GM12878 (cell line): Measurements from ENCODE around the gene BMP2. TPM values are rescaled to one million over a fixed set of nuclear protein-coding genes. Genes with fewer than 3 reads are reported as not detected.

Source experiments
- BRCA1 ChIP-seq: IDR thresholded peaks from 2 replicates; pipeline ENCODE4 v1.6.1; 2011; ENCODE audit warnings: low read depth, low read length, improper control_type of control experiment
- EP300 ChIP-seq, 2 experiments: fragments of 150-350 bp in 1 of 2; IDR thresholded peaks; 2 replicates each; pipeline ENCODE4 v1.6.1; 2011 to 2012; ENCODE audit warnings: low read depth in 2 of 2, low read length in 2 of 2, borderline replicate concordance in 1 of 2, improper control_type of control experiment in 1 of 2, inconsistent platforms in 1 of 2; ENCODE audit not compliant: control insufficient read depth in 1 of 2
- HCFC1 ChIP-seq: fragments of 150-350 bp; IDR thresholded peaks from 2 replicates; pipeline ENCODE4 v1.6.1; 2014; ENCODE audit warnings: low read length
- IKZF2 ChIP-seq, 2 experiments: fragments of 450-650 bp; IDR thresholded peaks; 2 replicates each; pipeline ENCODE4 v1.6.1; 2017; ENCODE audit warnings: mild to moderate bottlenecking in 2 of 2, moderate library complexity in 2 of 2
- RB1 ChIP-seq: fragments of 450-650 bp; formaldehyde crosslinking; IDR thresholded peaks from 2 replicates; pipeline ENCODE4 v1.6.1; 2017; ENCODE audit warnings: mild to moderate bottlenecking, borderline replicate concordance
- RCOR1 ChIP-seq: conservative IDR thresholded peaks from 2 replicates; pipeline ENCODE4 v1.6.1; 2012; ENCODE audit warnings: low read depth, low read length, improper control_type of control experiment
- SMAD1 ChIP-seq: fragments of 450-650 bp; IDR thresholded peaks from 2 replicates; pipeline ENCODE4 v1.6.1; 2018; ENCODE audit warnings: mild to moderate bottlenecking, low read depth; ENCODE audit not compliant: partially characterized antibody
- SUPT20H ChIP-seq: IDR thresholded peaks from 2 replicates; pipeline ENCODE4 v1.6.1; 2011; ENCODE audit warnings: low read depth, mild to moderate bottlenecking, low read length, moderate library complexity, borderline replicate concordance; ENCODE audit not compliant: control insufficient read depth
- TAF1 ChIP-seq: IDR thresholded peaks from 2 replicates; pipeline ENCODE4 v1.6.1; 2011; ENCODE audit warnings: mild to moderate bottlenecking, low read depth, low read length, borderline replicate concordance
- ZZZ3 ChIP-seq: IDR thresholded peaks from 2 replicates; pipeline ENCODE4 v1.6.1; 2011; ENCODE audit warnings: low read depth; ENCODE audit not compliant: control insufficient read depth, insufficient read length
- polyA plus RNA-seq, 11 experiments: library from polyadenylated mRNA; depleted of rRNA in 4 of 11; unstranded in 6 of 11; stranded (reverse) in 5 of 11; fragments of >200 nt; fragmentation: Nextera tagmentation in 4 of 11; fragmentation: Illumina TruSeq in 1 of 11; extraction: Ambion mirVana in 4 of 11; extraction: Trizol in 1 of 11; gene quantifications; 1 replicate in 1 of 11; 2 replicates in 10 of 11; pipeline versions ENCODE4 v1.2.1 to v1.2.3, GENCODE V29; 2011 to 2016; ENCODE audit warnings: inconsistent platforms in 2 of 11, missing spikeins in 2 of 11, low read depth in 1 of 11
- total RNA-seq, 4 experiments: library from RNA; depleted of rRNA in 3 of 4; stranded (reverse); fragments of >200 nt in 3 of 4; fragmentation: Illumina TruSeq in 1 of 4; extraction: Trizol in 1 of 4; gene quantifications; 2 replicates each; pipeline versions ENCODE4 v1.2.1 to v1.2.3, GENCODE V29; 2013 to 2021
- TF ChIP-seq, protein P1 (sequence below): fragments of 450-650 bp; IDR thresholded peaks from 2 replicates; pipeline ENCODE4 v1.6.1; 2017; ENCODE audit warnings: mild to moderate bottlenecking, low read depth, inconsistent platforms; ENCODE audit not compliant: poor library complexity, severe bottlenecking

Gene BMP2
- total and polyA plus RNA-seq, 10 of the 15 experiments (the other 5 are each of a cell fraction or from before 2014, with no cell fraction given): 0.35 to 3.2 (median 0.71) TPM

- TF ChIP-seq SUPT20H: no peak
- no peak for TF ChIP-seq ZZZ3
- TF ChIP-seq EP300 (IDR thresholded peaks at IDR 0.05; ENCODE audit: borderline replicate concordance in 1 of 2, control insufficient read depth in 1 of 2, low read depth in 2 of 2, low read length in 2 of 2): no peak
- TF ChIP-seq TAF1: no peak
- no peak for TF ChIP-seq IKZF2 (IDR thresholded peaks at IDR 0.05)
- peak; percentile 75 for TF ChIP-seq SMAD1
- no peak for TF ChIP-seq BRCA1
- TF ChIP-seq HCFC1: no peak
- TF ChIP-seq RB1: no peak
- TF ChIP-seq, protein P1, sequence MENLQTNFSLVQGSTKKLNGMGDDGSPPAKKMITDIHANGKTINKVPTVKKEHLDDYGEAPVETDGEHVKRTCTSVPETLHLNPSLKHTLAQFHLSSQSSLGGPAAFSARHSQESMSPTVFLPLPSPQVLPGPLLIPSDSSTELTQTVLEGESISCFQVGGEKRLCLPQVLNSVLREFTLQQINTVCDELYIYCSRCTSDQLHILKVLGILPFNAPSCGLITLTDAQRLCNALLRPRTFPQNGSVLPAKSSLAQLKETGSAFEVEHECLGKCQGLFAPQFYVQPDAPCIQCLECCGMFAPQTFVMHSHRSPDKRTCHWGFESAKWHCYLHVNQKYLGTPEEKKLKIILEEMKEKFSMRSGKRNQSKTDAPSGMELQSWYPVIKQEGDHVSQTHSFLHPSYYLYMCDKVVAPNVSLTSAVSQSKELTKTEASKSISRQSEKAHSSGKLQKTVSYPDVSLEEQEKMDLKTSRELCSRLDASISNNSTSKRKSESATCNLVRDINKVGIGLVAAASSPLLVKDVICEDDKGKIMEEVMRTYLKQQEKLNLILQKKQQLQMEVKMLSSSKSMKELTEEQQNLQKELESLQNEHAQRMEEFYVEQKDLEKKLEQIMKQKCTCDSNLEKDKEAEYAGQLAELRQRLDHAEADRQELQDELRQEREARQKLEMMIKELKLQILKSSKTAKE: no peak
- TF ChIP-seq RCOR1: no peak
Measured at GRCh38 chr20:6769903-6770785, 2.7 kb downstream of the BMP2 start (continued).
